ENCODE data around the gene PITPNC1. TPM values are rescaled to one million over a fixed set of nuclear protein-coding genes. Genes with fewer than 3 reads are reported as not detected.
A peak's percentile ranks its signal among the peaks of the same experiment; 100 is the strongest.

The PITPNC1 gene
- total RNA-seq, 6 donors from 2014 or later: 8.5 to 23.3 (median 13.7) TPM

DNA sequence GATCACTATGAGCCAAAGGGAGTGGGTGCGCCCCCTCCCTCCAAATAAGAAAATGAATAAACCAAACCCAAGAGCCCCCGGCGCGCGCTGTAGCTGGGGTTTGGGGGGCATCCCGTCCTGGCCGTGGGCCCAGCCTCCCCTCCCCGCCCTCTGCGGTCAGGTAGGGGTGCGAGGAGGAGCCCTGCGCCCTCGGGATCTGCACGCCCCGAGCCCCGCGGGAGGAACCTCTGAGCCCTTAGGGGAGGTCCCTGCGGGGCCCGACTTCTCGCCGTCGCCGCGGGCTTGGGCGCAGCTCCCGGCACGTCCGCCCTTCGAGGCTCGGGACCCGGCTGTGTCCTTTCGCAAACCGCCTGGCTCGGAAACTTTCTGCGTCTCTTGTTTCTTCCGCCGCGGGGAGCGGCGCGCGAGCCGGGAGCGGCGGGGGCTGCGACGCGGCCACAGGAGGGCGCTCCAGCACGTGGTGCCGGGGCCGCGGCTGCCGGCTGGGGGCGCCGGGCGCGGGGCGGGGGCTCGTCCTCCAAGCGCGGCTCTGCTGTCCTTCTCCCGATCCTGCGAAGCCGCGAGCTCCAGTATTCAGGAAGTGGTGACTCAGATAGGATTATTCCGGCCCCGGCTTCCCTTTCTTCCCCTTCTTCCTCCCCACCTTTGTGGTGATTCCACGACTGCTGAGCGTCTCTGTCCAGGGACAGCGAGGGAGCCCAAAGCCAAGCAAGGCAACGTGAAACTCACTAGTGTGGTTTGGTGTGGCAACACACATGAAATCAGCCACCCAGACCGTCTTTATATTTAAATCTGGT, 1.6 kb downstream of the PITPNC1 start:
- no peaks in the 10 kb centered on the region for H3K27me3 ChIP-seq
- no peaks in the 10 kb centered on the region for H3K36me3 ChIP-seq
- peak overlapping the region; percentile 90 to 97 (median 94) for H3K27ac ChIP-seq
- WGBS, 2 donors: 1% methylated on average over 13 to 44 of the region's 72 CpGs
- ATAC-seq (ENCODE audit: low FRiP score in 2 of 2) (peak; percentile 62 to 84), DNase-seq (peak; percentile 76 to 96)
- TF ChIP-seq POLR2A (IDR thresholded peaks at IDR 0.05): peak in 2 of 4 donors; percentile 40 to 78
- no peak for TF ChIP-seq EP300 (IDR thresholded peaks at IDR 0.05)
- TF ChIP-seq POLR2AphosphoS5 (IDR thresholded peaks at IDR 0.05): peak; percentile 30 to 73
- TF ChIP-seq, protein P1, sequence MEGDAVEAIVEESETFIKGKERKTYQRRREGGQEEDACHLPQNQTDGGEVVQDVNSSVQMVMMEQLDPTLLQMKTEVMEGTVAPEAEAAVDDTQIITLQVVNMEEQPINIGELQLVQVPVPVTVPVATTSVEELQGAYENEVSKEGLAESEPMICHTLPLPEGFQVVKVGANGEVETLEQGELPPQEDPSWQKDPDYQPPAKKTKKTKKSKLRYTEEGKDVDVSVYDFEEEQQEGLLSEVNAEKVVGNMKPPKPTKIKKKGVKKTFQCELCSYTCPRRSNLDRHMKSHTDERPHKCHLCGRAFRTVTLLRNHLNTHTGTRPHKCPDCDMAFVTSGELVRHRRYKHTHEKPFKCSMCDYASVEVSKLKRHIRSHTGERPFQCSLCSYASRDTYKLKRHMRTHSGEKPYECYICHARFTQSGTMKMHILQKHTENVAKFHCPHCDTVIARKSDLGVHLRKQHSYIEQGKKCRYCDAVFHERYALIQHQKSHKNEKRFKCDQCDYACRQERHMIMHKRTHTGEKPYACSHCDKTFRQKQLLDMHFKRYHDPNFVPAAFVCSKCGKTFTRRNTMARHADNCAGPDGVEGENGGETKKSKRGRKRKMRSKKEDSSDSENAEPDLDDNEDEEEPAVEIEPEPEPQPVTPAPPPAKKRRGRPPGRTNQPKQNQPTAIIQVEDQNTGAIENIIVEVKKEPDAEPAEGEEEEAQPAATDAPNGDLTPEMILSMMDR (IDR thresholded peaks at IDR 0.05): peak; percentile 84 to 98 (median 96)
- peaks cover 10 to 23% (median 19%) of the 10 kb centered on the region in 4 donors for H3K4me1 ChIP-seq
- no peaks in the 10 kb centered on the region for H3K9me3 ChIP-seq
- peak overlapping the region; percentile 64 to 82 (median 76) for H3K4me3 ChIP-seq

DNA sequence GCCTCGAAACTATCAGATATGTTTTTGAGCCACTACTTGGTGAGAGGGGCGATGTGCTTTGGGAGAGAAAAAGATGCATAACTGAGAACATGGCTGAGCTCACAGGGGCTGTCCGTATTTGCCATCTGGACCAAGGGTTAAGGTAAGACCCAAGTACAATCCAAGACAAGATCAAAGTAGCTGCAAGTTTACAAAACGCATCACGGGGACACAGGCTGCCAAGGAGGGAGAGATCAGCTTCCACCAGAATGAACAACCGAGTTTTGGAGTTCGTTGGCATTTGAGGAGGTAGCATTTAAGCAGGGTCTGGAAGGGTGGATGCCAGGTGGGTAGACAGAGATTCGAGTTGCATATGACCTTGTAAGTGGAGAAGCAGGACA, 2.2 kb downstream of the PITPNC1 start:
- Histone ChIP-seq H3K4me3 (peak overlapping the region in 3 of 4 donors; percentile 64 to 82 (median 74)), H3K27ac (peak overlapping the region; percentile 90 to 97 (median 94)), H3K4me1 (peaks cover 10 to 23% (median 19%) of the 10 kb centered on the region in 4 donors), H3K36me3 (no peaks in the 10 kb centered on the region), H3K27me3 (no peaks in the 10 kb centered on the region), H3K9me3 (no peaks in the 10 kb centered on the region)
- DNase-seq: no peak
- TF ChIP-seq POLR2A (IDR thresholded peaks at IDR 0.05) (no peak), POLR2AphosphoS5 (IDR thresholded peaks at IDR 0.05) (no peak), EP300 (IDR thresholded peaks at IDR 0.05) (no peak)
- TF ChIP-seq, protein P1 (IDR thresholded peaks at IDR 0.05): no peak
- ATAC-seq (ENCODE audit: low FRiP score in 2 of 2): no peak
- 66 to 68% methylated on average over 8 of the region's 8 CpGs for whole genome bisulfite sequencing, 2 donors

DNA sequence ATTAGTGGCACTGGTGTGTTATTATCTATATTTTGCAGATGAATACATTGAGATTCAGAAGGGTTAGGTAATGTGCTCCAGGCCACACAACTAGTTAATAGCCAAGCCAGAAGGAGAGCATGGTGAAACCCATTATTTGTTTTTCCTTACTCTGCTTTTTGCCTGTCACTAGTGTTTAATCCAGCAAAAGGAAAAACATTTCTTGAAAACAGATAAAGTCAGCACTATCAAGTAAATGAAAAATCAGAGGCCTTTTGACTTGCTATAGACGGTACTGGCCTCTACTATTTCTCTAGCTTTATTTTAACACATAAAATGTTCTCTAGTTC, 4.8 kb downstream of the PITPNC1 start:
- no peak for TF ChIP-seq POLR2A (IDR thresholded peaks at IDR 0.05)
- TF ChIP-seq, protein P1 (IDR thresholded peaks at IDR 0.05): no peak
- TF ChIP-seq EP300 (IDR thresholded peaks at IDR 0.05): no peak
- TF ChIP-seq POLR2AphosphoS5 (IDR thresholded peaks at IDR 0.05): no peak
- Histone ChIP-seq H3K27ac (peak overlapping the region in 1 of 4 donors; percentile 7), H3K36me3 (no peaks in the 10 kb centered on the region), H3K4me1 (peaks cover under 1 to 13% (median 5%) of the 10 kb centered on the region in 4 donors), H3K4me3 (no peak overlapping the region), H3K9me3 (no peaks in the 10 kb centered on the region), H3K27me3 (no peaks in the 10 kb centered on the region)
- ATAC-seq (ENCODE audit: low FRiP score in 2 of 2): no peak
- 71 to 74% methylated on average over 1 of the region's 1 CpG for WGBS, 2 donors
- DNase-seq: no peak

DNA sequence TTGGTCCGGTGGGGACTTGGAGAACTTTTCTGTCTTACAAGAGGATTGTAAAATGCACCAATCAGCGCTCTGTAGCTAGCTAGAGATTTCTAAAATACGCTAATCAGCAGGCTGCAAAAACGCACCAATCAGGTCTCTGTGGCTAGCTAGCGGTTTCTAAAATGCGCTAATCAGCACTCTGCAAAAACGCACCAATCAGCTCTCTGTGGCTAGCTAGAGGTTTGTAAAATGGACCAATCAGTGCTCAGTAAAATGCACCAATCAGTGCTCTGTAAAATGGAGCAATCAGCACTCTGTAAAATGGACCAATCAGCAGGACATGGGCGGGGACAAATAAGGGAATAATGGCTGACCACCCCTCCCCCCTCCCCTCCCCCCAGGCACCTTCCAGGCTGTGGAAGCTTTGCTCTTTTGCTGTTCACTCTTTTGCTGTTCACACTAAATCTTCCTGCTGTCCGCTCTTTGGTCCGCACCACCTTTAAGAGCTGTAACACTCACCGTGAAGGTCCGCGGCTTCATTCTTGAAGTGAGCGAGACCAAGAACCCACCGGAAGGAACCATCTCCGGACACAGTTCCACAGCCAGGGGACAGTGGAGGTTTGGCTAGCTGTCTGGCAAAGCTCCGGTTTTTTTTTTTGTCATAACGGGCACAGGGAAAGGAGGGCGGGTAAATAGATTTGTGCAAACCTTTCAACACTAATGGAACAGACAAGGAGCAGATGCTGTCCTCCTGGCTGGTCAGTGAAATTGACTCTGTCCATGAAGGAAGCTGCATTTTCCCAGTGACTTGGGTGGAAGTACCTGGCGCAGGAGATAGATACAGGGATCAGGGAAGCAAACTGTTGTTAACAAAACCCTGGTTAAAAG, 8.3 kb downstream of the PITPNC1 start:
- TF ChIP-seq POLR2A (IDR thresholded peaks at IDR 0.05): no peak
- TF ChIP-seq, protein P1 (IDR thresholded peaks at IDR 0.05): no peak
- 94 to 96% methylated on average over 20 of the region's 20 CpGs for WGBS, 2 donors
- Histone ChIP-seq H3K27me3 (no peaks in the 10 kb centered on the region), H3K4me1 (peaks cover 4 to 6% (median 5%) of the 10 kb centered on the region in 4 donors), H3K27ac (no peak overlapping the region), H3K4me3 (no peak overlapping the region), H3K36me3 (no peaks in the 10 kb centered on the region), H3K9me3 (no peaks in the 10 kb centered on the region)
- DNase-seq: peak in 1 of 2 donors; percentile 3
- ATAC-seq (ENCODE audit: low FRiP score in 2 of 2): no peak

Measured in upper lobe of left lung (tissue), 6 donors.